ENCODE results near the gene RBM4.

DNA sequence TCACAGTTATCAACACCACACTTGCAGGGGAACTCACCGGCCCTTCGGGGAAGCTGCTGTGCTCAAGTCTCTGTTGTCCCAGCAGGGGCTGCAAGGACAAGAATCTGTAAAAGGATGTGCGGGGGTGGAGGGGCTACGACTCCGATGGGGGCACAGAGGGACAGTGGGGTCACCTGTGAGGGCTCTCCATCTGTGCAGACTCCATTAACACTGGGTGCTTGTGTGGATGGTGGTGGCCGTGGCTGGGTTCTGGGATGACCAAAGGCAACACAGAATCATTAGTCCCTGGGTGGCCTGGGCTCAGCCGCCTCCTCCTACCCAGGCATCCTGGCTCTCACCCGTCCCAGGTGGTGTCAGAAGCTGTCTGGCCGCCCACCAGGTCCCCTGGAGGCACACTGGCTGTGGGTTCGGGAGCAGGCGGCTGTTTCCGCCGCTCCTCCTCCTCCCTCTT, 49.4 kb downstream of the RBM4 start:
- TF ChIP-seq POLR2A (IDR thresholded peaks at IDR 0.05), result no peak
- TF ChIP-seq CTCF (IDR thresholded peaks at IDR 0.05), result no peak
